GM23338 (cell line): ENCODE results near the gene CD300A.

Experiments used
- CREB1 ChIP-seq: fragments of 250-450 bp; sonication (Bioruptor Pico); IDR thresholded peaks from 2 replicates; pipeline ENCODE4 v1.5.0; 2020; ENCODE audit warnings: low read depth, mild to moderate bottlenecking, moderate library complexity
- ETS1 ChIP-seq: IDR thresholded peaks from 2 replicates; pipeline ENCODE4 v1.6.1; 2016; ENCODE audit warnings: antibody characterized with exemption
- EZH2 ChIP-seq: fragments of 200-600 bp; sonication (generic); IDR thresholded peaks from one replicate; pipeline ENCODE4 v1.8.0; 2017; ENCODE audit warnings: antibody characterized with exemption, mild to moderate bottlenecking, low read depth; ENCODE audit not compliant: unreplicated experiment
- EZH2phosphoT487 ChIP-seq: fragments of 200-600 bp; sonication (generic); IDR thresholded peaks from one replicate; pipeline ENCODE4 v1.8.1; 2018; ENCODE audit warnings: antibody characterized with exemption; ENCODE audit not compliant: unreplicated experiment
- JUNB ChIP-seq: IDR thresholded peaks from one replicate; pipeline ENCODE4 v1.6.1; 2016; ENCODE audit warnings: antibody characterized with exemption; ENCODE audit not compliant: unreplicated experiment
- NANOG ChIP-seq: IDR thresholded peaks from 2 replicates; pipeline ENCODE4 v1.6.1; 2016; ENCODE audit warnings: antibody characterized with exemption, borderline replicate concordance
- POLR2AphosphoS5 ChIP-seq: IDR thresholded peaks from 2 replicates; pipeline ENCODE4 v1.6.1; 2016; ENCODE audit warnings: antibody characterized with exemption, low read depth
- STAT1 ChIP-seq: IDR thresholded peaks from one replicate; pipeline ENCODE4 v1.6.1; 2016; ENCODE audit warnings: antibody characterized with exemption; ENCODE audit not compliant: unreplicated experiment
- ZNF331 ChIP-seq: fragments of 250-450 bp; sonication (Bioruptor Pico); IDR thresholded peaks from 2 replicates; pipeline ENCODE4 v1.5.0; 2020; ENCODE audit warnings: low read depth, mild to moderate bottlenecking, moderate library complexity
- TF ChIP-seq, protein P1 (sequence below), 2 experiments: fragments of 200-600 bp in 1 of 2; sonication (generic) in 1 of 2; conservative IDR thresholded peaks; 2 replicates each; pipeline versions ENCODE4 v1.5.1 to v1.6.1; 2016 to 2017; ENCODE audit warnings: antibody characterized with exemption in 2 of 2, low read depth in 2 of 2, mild to moderate bottlenecking in 2 of 2, moderate library complexity in 1 of 2
- TF ChIP-seq, protein P2 (sequence below): IDR thresholded peaks from one replicate; pipeline ENCODE4 v1.6.1; 2018; ENCODE audit warnings: antibody characterized with exemption; ENCODE audit not compliant: unreplicated experiment

DNA sequence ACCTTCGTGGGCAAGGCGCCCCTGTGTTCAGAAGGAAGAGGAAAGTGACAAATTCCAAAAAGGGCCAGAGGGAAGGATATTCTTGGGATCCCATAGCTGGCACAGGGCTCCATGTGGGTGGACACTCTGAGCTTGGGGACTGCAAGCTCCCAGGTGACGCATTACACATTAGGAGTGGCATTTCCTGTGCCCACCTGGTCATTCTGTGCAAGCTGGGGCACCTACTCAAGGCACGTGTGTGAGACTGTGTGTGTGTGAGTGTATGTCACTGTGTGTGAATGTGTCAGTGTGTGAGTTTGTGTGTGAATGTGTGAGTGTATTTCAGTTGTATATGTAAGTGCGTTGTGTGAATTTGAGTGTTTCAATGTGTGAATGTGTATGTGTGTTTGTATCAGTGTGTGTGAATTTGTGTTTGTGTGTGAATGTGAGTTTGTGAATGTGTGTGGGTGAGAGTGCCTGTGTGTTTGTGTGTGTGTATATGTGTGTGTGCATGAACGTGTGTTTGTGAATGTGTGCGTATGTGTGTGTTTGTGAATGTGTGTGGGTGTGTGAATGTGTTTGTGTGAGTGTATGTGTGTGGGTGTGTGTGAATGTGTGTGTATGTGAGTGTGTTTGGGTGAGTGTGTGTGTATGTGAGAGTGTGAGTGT is 1.6 kb upstream of the CD300A start:
- TF ChIP-seq, protein P1, sequence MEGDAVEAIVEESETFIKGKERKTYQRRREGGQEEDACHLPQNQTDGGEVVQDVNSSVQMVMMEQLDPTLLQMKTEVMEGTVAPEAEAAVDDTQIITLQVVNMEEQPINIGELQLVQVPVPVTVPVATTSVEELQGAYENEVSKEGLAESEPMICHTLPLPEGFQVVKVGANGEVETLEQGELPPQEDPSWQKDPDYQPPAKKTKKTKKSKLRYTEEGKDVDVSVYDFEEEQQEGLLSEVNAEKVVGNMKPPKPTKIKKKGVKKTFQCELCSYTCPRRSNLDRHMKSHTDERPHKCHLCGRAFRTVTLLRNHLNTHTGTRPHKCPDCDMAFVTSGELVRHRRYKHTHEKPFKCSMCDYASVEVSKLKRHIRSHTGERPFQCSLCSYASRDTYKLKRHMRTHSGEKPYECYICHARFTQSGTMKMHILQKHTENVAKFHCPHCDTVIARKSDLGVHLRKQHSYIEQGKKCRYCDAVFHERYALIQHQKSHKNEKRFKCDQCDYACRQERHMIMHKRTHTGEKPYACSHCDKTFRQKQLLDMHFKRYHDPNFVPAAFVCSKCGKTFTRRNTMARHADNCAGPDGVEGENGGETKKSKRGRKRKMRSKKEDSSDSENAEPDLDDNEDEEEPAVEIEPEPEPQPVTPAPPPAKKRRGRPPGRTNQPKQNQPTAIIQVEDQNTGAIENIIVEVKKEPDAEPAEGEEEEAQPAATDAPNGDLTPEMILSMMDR (conservative IDR thresholded peaks at IDR 0.05; ENCODE audit: low read depth in 2 of 2) = no peak
- TF ChIP-seq POLR2AphosphoS5 (no peak), EZH2 (no peak), CREB1 (CRISPR knock-in tag) (no peak), JUNB (no peak), EZH2phosphoT487 (no peak), STAT1 (no peak), ZNF331 (no peak), ETS1 (no peak), NANOG (no peak)
- TF ChIP-seq, protein P2, sequence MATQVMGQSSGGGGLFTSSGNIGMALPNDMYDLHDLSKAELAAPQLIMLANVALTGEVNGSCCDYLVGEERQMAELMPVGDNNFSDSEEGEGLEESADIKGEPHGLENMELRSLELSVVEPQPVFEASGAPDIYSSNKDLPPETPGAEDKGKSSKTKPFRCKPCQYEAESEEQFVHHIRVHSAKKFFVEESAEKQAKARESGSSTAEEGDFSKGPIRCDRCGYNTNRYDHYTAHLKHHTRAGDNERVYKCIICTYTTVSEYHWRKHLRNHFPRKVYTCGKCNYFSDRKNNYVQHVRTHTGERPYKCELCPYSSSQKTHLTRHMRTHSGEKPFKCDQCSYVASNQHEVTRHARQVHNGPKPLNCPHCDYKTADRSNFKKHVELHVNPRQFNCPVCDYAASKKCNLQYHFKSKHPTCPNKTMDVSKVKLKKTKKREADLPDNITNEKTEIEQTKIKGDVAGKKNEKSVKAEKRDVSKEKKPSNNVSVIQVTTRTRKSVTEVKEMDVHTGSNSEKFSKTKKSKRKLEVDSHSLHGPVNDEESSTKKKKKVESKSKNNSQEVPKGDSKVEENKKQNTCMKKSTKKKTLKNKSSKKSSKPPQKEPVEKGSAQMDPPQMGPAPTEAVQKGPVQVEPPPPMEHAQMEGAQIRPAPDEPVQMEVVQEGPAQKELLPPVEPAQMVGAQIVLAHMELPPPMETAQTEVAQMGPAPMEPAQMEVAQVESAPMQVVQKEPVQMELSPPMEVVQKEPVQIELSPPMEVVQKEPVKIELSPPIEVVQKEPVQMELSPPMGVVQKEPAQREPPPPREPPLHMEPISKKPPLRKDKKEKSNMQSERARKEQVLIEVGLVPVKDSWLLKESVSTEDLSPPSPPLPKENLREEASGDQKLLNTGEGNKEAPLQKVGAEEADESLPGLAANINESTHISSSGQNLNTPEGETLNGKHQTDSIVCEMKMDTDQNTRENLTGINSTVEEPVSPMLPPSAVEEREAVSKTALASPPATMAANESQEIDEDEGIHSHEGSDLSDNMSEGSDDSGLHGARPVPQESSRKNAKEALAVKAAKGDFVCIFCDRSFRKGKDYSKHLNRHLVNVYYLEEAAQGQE = no peak
